GM21447 (cell line): ENCODE data around the gene FBXL7.

Experiments used
- ATAC-seq: cut with Tn5 transposase; IDR thresholded peaks from one replicate; pipeline ENCODE4 v1.9.1; 2021; ENCODE audit not compliant: unreplicated experiment

Gene FBXL7

DNA sequence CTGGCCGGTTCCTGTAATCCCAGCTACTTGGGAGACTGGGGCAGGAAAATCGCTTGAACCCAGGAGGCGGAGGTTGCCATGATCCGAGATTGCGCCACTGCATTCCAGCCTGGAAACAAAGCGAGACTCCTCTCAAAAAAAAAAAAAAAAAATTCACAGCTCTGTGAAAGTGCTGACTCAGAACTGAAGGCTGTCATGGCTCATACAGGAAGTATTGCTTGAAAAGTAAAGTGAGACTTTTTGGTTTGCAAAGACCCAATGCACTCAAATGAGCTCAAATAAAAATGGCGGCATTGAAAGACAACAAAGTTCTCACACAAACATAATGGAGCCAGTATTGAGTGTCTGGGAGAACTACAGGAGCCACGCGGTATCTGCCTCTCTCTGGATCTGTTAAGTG, 202.1 kb downstream of the FBXL7 start:
- no peak for ATAC-seq

DNA sequence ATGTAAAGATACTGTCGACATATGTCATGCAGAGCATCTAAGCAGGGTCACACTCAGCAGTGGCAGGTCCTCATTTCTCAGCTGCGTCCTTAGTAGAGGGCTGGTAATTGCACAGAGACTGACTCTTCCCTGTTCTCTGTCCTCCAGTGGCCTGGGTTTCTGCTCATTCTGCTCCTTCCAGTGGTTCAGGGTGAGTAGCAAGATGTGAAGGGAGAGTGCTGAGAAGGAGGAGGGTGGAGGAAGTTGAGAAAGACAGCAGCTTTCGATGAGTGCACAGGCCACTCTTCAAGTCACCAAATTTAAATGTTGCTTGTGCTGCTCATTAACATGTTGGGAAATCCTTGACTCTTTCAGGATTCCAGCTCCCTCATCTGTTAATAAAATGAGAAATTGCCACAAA, 203.9 kb downstream of the FBXL7 start:
- ATAC-seq: no peak

DNA sequence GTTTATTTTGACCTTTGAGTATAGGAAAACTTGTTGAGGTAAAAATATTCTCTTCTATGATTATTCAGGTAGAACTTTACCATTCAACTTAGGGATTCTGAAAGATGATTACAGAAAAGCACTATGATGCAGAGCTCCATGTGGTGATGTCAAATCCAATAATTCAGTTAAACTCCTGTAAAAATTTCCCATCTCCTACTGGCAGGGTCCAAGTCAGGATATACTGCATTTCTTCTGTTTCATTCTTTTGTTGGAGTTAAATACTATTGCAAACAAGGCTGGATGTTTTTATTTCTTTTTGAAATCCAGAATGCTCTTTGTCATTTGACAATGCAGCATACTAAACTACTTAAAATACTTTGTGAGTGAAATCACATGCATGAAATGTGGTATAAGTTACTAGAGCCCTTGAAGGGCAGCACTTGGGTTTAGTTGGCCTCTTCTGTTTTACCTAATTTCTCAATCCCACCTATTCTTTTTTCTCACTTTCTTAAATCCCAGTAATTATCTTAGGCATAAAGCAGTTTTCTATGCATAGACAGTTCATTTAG, 204.5 kb downstream of the FBXL7 start:
- no peak for ATAC-seq

DNA sequence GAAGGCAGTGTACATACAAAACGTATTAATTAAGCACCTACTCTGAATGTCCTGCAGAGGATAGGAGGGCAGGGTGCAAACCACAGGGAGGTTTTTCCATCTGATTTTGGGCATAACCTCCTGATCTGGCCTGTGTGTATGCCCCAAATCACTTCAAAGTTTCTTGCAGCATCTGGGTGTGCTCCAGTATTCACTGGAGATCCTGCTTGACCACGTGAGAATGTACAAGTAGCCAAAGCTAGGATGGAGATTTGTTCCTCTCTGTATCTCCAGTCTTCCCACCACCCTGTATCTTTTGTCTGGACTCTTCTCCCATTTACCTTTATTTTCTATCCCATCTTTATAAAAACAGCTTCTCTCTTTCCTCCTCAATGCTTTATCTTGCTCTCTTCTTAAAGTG, 207.7 kb downstream of the FBXL7 start:
- ATAC-seq: no peak

DNA sequence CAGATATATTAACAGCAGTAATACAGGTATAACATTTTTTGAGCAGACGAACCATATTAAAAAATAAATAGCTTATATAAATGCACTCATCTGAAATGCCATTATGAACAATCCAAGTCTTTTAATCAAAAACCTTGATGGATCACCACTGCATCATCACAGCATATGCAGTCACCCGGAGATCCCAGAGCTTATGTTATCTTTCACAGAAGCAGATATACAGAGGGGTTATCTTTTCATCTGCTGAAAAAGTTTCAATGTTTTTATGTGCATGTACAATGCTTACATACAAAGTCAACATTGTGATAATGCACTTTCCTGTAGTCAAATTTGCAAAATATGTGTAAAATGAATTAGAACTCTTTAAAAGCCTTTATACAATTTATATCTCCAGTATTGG, 211.9 kb downstream of the FBXL7 start:
- ATAC-seq: no peak

DNA sequence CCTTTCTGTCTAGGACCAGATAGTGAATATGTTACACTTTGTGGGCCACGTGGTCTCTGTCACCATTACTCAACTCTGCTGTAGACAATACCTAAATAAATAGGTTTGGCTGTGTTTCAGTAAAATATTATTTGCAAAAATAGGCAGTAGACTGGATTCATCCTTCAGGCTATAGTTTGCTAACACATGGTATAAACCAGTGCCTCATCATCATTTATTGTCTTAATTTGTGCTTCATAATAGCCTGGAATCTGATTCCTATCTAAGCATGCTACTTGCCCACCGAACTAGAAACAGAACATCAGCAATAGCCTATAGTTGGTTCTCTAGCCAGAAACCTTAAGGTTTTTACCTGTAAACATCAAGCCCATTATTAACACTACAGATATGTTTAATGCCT, 215.6 kb downstream of the FBXL7 start:
- ATAC-seq: no peak

DNA sequence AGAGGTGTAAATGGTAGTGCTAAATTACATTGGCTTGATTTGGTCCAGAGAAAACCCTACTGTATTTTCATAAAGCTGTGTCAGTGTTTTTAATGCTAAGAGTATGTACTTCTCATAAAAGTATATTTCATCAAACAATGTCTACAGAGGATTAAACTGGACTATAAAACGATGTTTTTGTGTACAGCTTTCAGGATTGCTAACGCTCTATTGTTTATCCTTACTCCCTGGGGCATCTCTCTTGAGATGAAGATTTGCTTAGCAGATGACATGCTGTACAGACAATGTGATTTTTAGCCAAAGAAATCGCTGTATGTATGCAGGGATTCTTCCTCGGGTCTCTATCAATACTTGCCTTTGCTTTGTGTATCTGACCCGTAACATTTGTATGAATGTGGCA, 216.0 kb downstream of the FBXL7 start:
- no peak for ATAC-seq

DNA sequence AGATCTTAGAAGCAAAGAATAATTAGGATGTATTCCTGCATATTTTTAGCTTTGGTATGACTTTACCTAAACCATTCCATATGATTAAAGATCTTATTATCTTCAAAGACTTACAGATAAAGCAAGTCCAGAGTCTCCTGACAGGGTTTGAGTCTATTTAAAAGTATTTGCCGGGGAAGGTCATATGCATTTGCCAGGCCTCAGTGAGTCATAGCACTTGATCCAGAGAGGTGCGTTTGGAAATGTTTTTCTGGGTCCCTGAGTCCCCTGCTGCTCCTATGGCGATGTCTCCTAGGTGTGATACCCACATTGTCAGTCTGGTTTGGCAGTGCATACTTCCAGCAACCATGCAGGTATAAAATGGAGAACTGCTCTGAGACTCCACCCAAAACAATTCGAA, 217.0 kb downstream of the FBXL7 start:
- no peak for ATAC-seq

DNA sequence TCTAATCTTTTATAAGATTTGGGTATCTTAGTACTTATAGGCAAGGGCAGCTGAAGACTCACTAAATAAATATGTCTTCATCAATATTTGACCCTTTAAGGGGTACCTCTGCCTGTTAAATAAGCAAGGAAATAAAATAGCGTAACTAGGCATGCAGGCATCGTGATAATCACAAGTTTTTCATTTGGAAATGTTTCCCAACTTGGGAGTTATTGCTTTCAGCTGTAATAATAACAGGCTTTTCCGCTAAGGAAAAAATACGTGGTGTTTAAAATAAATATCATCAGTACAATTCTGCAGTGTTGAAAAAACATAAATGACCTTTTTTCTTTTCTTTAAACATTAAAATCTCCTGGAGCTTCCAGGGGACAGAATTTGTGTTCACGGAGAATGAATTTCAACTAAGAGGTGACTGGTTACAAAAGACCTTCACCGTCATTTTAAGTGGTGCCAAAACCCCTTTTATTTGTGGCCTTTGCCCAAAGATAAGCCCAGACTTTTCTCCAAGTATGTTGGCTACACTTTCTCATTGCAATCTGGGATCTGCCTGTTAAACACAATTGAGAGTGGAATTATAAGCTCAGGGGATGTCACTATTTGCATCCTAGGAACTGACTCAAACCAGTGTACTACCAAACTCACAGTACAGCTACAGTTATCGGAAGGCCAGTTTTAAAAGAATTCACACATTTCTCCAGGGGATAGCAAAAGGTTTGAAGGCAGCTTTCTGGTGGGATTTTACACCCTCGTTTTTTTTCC, 218.6 kb downstream of the FBXL7 start:
- no peak for ATAC-seq

DNA sequence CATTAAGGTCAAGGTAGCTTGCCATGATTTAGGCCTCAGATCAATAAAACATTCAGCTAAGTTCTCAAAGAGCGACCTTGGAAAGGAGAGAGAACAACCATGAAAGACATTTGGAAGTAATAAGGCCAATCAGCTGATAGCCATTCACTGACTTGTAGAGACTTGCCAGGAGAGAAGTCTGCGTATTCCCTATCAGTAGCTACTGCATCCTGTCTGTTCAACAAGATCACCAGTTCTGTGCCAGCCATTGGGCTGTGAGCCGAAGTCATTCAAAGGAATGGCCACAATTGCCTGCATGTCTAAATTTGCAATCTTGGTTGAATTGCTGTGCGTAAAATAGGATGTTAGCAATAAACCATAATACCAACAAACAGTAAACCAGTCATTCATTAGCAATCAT, 219.8 kb downstream of the FBXL7 start:
- no peak for ATAC-seq

DNA sequence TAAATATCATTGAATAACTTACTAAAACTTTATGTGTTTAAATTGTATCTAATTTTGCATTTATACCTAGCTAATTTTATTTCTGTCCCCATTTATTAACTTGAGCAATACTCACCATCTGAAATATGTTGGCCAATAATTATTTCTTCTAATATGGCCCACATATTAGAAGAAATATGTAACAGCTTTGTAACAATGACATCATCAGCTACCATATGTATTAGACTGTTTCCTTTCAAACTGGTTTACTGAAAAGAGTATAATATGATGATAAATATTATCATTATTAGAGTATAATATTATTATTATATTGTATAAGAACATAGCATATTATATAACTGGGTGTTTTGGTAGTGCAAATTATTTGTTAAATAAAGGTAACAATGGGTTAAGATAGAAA, 220.5 kb downstream of the FBXL7 start:
- ATAC-seq: no peak

DNA sequence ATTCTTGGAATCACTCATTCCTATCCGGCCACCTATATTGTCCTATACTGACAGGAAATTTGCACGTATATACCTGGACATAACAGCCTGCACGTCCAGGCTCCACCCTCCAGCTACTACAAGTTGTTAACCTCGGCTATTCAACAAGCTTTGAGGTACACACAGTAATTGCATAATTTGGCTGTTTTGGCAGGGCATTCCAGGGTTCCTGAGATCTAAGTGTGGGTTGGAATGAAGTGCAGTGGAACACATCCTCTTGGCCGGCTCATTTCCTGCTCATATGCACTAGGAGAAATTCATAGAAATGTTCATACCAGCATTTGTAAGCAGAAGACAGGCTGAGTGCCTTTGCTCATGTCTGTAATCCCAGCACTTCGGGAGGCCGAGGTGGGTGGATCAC, 222.3 kb downstream of the FBXL7 start:
- no peak for ATAC-seq

DNA sequence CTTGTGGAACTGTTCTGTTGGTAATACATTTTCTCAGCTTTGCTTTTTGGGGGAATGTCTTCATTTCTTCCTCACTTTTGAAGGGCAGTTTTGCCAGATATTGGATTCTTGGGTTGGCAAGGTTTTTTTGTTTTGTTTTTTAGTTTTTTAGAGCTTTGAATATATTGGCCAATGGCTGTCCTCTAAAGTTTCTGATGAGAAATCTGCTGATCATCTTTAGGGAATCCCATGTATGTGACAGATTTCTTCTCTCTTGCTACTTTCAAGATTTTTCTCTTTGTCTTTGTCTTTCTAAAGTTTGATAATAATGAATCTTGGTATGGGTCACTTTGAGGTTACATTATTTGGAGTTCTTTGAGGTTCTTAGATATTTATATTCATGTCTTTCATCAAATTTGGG, 227.4 kb downstream of the FBXL7 start:
- ATAC-seq: no peak

DNA sequence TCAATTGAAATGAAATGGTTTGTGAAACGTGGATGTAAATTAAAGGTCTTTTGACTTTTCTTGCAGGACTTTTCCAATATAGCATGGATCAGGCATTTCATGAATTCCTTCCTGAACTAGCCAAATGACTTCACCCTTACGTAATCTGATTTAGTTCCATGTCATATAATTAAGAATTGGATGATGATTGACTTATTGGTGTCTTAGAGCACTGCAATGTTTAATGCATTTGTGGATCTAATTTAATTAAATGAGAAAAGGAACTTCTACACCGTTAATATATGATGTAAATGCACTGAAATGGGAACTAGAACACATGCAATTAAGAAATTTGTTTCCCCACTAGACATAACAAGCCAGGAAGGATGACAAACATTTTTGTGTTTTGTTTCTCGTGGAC, 228.8 kb downstream of the FBXL7 start:
- no peak for ATAC-seq

DNA sequence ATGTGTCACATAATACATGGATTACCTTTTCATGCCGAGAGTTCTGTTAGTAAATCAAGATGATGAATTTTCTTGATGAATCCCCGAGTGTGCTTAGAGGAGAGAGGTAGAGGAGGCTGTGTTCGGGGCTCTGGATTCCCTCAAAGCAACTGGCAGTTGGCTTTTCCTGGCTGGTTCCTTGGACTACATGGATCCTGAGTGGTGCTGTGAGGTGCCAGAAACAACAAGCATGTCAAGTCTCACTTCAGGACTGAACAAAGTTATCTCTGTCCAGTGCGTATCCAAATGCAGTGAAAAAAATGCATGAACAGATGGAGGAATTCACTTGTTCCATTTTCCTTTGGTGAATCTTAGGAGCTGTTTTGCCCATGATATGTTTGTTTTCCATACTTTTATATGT, 231.7 kb downstream of the FBXL7 start:
- ATAC-seq: no peak

DNA sequence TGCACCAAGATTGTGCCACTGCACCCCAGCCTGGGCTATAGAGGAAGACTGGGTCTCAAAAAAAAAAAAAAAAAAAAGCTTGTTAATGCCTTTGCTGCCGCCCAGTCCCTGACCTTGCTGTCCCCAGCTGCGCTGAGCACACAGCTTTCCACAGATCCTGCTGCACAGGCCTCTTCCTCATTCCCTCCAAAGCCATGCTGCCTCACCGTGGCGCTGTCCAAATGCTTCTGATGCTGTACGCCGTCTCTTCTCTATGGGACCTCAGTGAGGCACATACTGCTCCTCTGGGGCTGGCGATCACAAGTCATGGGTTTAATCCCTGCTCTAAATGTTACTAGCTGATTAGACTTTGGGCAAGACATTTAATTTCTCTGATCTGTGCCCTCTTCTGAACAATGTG, 234.1 kb downstream of the FBXL7 start:
- ATAC-seq: no peak

DNA sequence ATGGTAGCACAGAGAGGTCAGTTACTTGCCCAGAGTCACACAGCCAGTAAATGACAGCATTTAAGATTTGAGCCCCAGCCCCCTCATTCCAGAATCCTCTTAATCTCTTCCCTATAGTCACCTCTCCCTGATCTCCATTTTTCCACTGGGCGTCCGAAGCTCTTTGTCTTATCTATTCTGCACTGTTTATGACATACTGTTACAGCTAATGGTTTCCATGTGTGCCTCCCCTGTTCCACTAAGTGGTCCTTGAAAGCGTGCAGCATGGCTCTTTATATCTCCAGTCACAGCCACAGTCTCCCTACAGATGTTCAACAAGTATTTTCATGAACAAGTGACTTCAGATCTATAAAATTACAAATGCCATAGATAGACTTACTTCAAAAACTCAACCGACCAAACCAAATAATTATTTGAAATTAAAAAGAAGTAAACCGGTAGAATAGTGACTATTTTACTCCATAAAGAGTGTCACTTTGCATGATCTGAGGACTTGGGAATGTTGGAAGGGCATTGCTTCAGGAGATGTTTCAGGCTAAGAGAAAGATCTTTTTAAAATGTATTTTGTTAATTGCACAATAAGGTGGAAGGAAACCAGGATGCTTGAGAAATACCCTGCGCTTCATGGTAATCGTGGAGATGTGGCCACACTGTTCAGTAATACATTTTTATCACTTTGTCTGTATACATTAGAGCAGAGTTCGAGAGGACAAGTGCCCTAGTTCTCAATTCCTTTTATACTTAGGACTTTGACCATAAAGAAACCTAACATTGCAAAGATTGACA, 237.2 kb downstream of the FBXL7 start:
- ATAC-seq: no peak

DNA sequence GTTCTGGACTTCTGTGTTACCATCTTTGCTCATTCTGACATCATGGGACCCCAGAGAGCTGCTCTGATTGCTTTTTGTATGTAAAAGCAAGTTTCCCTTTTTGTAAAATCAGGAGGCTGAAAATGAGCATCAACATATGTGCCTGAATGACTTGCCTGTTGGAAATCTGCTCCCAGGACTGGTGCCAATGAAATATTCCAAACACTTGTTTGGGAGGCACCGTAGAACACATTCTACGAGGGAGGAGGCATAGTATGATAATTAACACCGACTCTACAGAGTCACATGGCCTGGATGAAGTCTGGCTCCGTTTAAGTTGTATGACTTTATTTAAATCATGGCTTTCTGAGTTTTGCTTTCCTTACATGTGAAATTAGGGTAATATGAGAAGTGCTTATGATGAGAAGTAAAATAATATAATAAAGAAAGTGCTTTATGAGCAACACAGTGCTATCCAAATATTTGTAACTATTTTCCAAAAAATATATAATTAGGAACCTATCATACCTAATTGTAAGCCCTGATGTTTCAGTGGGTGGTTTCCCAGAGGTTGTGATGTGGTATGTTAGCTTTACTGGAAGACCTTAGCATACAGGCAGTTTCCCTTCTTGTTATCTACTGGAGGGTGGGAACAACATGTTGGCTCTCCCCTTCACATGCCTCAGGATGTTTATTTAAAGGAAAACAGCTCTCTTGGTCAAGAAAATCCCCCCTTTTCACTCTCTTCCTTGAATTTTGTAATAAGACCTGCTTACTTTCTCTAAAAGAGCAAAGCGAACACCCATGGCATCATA, 238.1 kb downstream of the FBXL7 start:
- no peak for ATAC-seq

DNA sequence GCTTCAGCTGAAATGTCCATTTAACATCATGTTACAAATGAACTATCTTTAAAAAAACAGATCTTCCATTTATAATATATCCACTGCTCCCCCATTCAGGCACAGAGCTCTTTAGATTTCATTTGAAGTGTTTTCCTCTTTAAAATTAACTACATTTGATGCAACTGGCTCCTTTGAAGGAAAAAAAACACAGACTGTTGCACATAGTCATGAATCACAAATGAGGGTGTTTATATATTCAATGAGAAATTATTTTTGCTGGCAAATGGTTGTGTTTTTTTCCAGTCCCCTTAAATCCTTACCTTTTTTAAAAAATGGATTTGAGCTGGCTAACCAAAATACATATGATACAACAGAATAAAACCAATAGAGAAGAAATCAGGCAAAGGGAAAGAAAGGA, 240.4 kb downstream of the FBXL7 start:
- no peak for ATAC-seq

DNA sequence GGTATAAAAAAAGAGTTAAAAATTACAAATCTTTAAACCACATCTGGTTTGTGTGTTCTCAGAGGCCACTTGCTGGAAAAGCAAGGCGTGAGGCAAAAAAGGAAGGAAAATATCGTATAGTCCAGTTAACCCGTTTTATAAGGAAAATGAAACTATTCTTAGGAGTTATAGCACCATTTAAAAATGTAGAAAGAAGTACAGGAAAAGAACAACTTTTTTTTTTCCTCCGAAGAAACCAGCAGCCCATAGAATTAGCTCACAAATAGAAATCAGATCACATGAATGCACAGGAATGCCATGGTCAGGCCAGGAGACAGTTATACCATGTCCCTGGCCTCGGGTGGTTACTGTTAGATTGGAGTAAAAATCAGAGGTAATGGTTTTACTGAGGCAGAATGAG, 241.6 kb downstream of the FBXL7 start:
- no peak for ATAC-seq

DNA sequence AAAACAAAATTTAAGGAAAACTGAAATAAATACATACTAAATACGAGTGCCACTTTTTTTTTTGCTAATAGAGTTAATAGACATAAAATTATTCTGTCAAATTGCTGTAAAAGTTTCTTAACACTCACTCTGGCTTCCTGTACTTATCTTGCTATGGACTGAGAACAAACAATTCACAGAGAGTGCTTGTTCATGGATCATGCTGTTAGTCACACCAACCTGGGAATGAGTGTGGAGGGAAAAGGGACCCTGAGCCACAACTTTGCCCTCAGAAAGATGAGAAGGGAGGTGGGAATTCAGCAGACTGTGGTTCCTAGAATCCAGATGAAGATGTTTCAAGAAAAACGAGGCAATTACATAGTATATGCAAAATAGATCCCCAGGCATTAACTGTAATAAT, 246.9 kb downstream of the FBXL7 start:
- ATAC-seq: no peak

DNA sequence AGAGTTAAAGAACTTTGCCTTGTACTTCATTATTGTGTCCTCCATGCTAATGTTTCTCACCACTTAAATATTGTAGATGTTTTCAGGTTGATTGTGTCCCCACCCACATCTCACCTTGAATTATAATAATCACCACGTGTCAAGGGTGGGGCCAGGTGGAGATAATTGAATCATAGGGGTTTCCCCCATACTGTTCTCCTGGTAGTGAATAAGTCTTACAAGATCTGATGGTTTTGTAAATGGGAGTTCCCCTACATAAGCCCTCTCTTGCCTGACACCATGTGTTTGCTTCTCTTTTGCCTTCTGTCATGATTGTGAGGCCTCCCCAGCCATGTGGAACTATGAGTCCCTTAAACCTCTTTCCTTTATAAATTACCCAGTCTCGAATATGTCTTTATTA, 248.3 kb downstream of the FBXL7 start:
- no peak for ATAC-seq
